SH-SY5Y (cell line): Measurements from ENCODE around the gene SOX18.

Experiments
- GATA2 ChIP-seq: IDR thresholded peaks from 2 replicates; pipeline ENCODE4 v1.6.1; 2011; ENCODE audit warnings: mild to moderate bottlenecking, low read depth, low read length
- GATA3 ChIP-seq: IDR thresholded peaks from 2 replicates; pipeline ENCODE4 v1.6.1; 2011; ENCODE audit warnings: low read depth, mild to moderate bottlenecking, low read length, moderate library complexity

DNA sequence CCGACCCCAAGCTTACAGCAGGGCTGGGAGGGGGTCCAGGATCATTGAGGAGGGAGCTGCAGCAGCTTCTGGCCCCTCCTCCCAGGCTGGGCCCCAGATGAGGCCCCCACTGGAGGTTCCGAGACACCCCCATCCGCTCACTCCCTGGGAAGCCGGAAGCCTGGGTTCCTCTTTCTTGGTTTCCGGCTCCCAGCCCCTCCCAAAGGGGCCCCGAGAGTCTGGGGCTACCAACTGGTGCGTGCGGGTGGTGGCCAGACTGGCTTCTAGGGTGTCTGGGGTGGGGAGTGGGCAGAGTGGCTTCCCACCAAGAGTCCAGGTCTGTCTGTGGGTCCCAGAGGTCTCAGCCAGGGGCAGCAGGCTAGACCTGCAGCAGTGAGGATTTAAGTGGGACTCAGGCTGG, 27.7 kb upstream of the SOX18 start:
- TF ChIP-seq GATA2 (no peak), GATA3 (no peak)
